ENCODE measurements around the gene HBS1L. TPM values are rescaled to one million over a fixed set of nuclear protein-coding genes. Genes with fewer than 3 reads are reported as not detected.

The HBS1L gene
- total and polyA plus RNA-seq, 9 of the 15 experiments (the other 6 are each of a cell fraction or from before 2014, with no cell fraction given), result 101 to 199 (median 145) TPM

- H3K79me2 ChIP-seq (ENCODE audit: control insufficient read depth, insufficient read depth, low read length), result peaks cover 55% of the 10 kb centered on the region
- CTCF ChIA-PET (ENCODE audit: low intra/inter-chr PET ratio), result no interaction called here
- no peaks in the 10 kb centered on the region for H4K20me1 ChIP-seq (replicated peaks; ENCODE audit: control insufficient read depth, insufficient read depth, low read length)
- peak overlapping the region; percentile 19; the same call in 1 of the 3 replicates for H3K27ac ChIP-seq (ENCODE audit: extremely low read depth, low read depth, low read length)
- no peak overlapping the region for H3K4me3 ChIP-seq
- H3K9me1 ChIP-seq (ENCODE audit: control insufficient read depth, insufficient read depth, low read length), result no peaks in the 10 kb centered on the region
- ATAC-seq, result no peak
- POLR2A ChIA-PET, result interaction anchor here (1.5 to 1.9 kb wide), 2 partner anchors 11 to 13 kb away, joined by 6 read pairs; no protein-coding TSS in a partner anchor
- in situ Hi-C loops (cut with MboI), result no loop called here
- H3K9me3 ChIP-seq (replicated peaks; ENCODE audit: control insufficient read depth, insufficient read depth, low read depth, low read length), result no peaks in the 10 kb centered on the region
- no peak overlapping the region for H3K9ac ChIP-seq (ENCODE audit: insufficient read depth in 1 of 2, low read depth in 2 of 2, low read length in 2 of 2)
- no peak for DNase-seq (ENCODE audit: extremely low read depth in 1 of 4, low spot score in 3 of 4)
- no peaks in the 10 kb centered on the region for H3K27me3 ChIP-seq (ENCODE audit: control insufficient read depth in 2 of 2, insufficient read depth in 2 of 2, low read length in 2 of 2)
- WGBS (ENCODE audit: insufficient coverage, low coverage, missing lambda C conversion rate), result 28% methylated on average over 1 of the region's 1 CpG
- no peak for FAIRE-seq
- H2AFZ ChIP-seq (ENCODE audit: low read depth, low read length), result no peak overlapping the region
- peaks cover 32% of the 10 kb centered on the region; the same call in 2 of the 3 replicates for H3K36me3 ChIP-seq (ENCODE audit: control insufficient read depth, insufficient read depth, low read length)
- no peak overlapping the region for H3K4me2 ChIP-seq (ENCODE audit: insufficient read depth, low read length)
- TF ChIP-seq PTTG1 (tag; IDR thresholded peaks at IDR 0.05; ENCODE audit: low read depth), result no peak
- TF ChIP-seq ESRRB (CRISPR knock-in tag; IDR thresholded peaks at IDR 0.05; ENCODE audit: borderline replicate concordance), result no peak
- TF ChIP-seq TEAD2 (tag; IDR thresholded peaks at IDR 0.05), result no peak
- TF ChIP-seq, protein P1, sequence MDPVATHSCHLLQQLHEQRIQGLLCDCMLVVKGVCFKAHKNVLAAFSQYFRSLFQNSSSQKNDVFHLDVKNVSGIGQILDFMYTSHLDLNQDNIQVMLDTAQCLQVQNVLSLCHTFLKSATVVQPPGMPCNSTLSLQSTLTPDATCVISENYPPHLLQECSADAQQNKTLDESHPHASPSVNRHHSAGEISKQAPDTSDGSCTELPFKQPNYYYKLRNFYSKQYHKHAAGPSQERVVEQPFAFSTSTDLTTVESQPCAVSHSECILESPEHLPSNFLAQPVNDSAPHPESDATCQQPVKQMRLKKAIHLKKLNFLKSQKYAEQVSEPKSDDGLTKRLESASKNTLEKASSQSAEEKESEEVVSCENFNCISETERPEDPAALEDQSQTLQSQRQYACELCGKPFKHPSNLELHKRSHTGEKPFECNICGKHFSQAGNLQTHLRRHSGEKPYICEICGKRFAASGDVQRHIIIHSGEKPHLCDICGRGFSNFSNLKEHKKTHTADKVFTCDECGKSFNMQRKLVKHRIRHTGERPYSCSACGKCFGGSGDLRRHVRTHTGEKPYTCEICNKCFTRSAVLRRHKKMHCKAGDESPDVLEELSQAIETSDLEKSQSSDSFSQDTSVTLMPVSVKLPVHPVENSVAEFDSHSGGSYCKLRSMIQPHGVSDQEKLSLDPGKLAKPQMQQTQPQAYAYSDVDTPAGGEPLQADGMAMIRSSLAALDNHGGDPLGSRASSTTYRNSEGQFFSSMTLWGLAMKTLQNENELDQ (CRISPR knock-in tag; IDR thresholded peaks at IDR 0.05; ENCODE audit: borderline replicate concordance), result no peak
- no peak for TF ChIP-seq ZNF644 (tag; IDR thresholded peaks at IDR 0.05; ENCODE audit: low read depth)
- TF ChIP-seq CEBPZ (IDR thresholded peaks at IDR 0.05; ENCODE audit: borderline replicate concordance, low read depth, low read length), result no peak
- TF ChIP-seq E4F1 (CRISPR knock-in tag; IDR thresholded peaks at IDR 0.05; ENCODE audit: borderline replicate concordance), result no peak
- TF ChIP-seq ZNF174 (CRISPR knock-in tag; IDR thresholded peaks at IDR 0.05), result no peak
- no peak for TF ChIP-seq KDM2B (CRISPR knock-in tag; IDR thresholded peaks at IDR 0.05)
- no TSS peak for BruUV-seq (replicated peaks)
- intact Hi-C loops (cut with micrococcal nuclease), result loop anchor here (10.0 kb wide), 1 partner anchor 76 kb away; no protein-coding TSS in a partner anchor
- H3K4me1 ChIP-seq (replicated peaks in 1 of 2; ENCODE audit: control insufficient read depth in 2 of 2, insufficient read depth in 2 of 2, low read length in 2 of 2), result peaks cover 8 to 18% of the 10 kb centered on the region in 2 experiments; a peak in 3 of 5 replicates
Measured at GRCh38 chr6:135008941-135009290, 45.7 kb downstream of the HBS1L start.
